Renal pelvis (tissue), 4 donors: ENCODE measurements around the gene CEP104. TPM values are rescaled to one million over a fixed set of nuclear protein-coding genes. Genes with fewer than 3 reads are reported as not detected.

ENCODE experiments used
- DNase-seq: peaks from one replicate; pipeline ENCODE4 v3.0.0-alpha.2; 2013
- polyA plus RNA-seq, 3 donors: library from polyadenylated mRNA; unstranded; fragments of 120-200 nt; gene quantifications; one replicate each; pipeline ENCODE4 v1.2.1, GENCODE V29; 2013; ENCODE audit not compliant: insufficient read length in 3 of 3

The CEP104 gene
- polyA plus RNA-seq, 3 donors = 36.5 to 54.3 (median 49.2) TPM

DNA sequence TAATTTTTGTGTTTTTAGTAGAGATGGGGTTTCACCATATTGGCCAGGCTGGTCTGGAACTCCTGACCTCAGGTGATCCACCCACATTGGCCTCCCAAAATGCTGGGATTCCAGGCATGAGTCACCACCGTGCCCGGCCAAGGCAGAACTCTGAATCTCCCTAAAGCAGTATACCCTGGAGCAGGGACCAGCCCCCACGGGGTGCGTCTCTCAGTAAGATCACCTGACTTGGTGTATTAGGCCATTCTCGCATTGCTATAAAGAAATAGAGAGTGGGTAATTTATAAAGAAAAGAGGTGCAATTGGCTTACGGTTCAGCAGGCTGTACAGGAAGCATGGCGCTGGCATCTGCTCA lies 14.4 kb upstream of the CEP104 start:
- DNase-seq = no peak

DNA sequence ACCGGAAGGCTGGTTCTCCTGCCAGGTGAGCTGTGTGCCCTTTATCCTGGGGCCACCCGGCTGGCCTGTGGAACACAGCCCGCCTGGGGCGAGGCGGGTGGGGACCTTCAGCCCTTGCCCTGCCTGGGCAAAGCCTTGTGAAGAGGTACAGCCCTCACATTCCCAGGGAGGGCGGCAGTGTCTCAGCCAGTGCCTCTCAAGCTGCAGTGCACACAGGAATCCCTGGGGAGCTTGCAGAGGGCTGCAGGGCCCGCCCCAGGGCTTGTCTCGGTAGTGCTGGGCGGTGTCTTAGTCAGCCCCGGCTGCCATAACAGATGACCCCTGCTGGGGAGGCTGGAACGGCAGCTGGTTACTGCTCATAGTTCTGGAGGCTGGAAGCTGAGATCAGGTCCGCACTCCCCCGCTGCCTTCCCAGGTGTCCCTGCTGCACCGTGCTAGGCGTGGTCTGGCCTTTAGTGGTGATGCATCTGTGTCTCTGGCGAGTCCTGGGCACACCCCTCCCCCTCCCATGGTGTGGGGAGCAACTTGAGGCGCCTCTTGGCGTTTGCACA lies 12.8 kb upstream of the CEP104 start:
- peak; percentile 12 for DNase-seq

DNA sequence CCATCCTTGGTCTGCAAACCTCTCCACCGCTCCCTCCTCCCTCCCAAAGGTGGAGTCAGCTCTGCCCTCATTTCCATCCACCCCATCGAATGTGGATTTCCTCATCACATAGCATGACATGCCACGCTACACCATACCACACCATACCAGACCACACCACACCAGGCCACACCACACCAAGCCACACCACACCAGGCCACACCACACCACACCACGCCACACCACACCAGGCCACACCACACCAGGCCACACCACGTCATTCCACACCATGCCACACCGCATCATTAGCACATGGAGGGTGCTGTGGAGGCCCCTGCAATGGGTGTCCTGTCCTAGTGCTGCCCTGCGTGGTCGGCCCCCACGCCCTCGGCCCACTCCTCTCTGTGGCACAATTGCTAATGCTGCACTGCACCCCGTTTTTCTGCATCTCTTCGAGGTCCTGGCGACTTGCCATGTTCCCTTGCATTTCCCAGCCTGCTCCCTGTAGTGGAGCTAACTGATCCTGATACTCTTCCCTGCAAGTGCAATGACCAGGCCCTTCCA lies 11.5 kb upstream of the CEP104 start:
- DNase-seq = no peak

GRCh38 chr1:3865606-3866160 lies 8.7 kb upstream of the CEP104 start:
- DNase-seq = no peak

GRCh38 chr1:3864884-3865283 lies 7.9 kb upstream of the CEP104 start:
- DNase-seq = no peak

GRCh38 chr1:3863231-3863935 lies 6.4 kb upstream of the CEP104 start:
- no peak for DNase-seq

DNA sequence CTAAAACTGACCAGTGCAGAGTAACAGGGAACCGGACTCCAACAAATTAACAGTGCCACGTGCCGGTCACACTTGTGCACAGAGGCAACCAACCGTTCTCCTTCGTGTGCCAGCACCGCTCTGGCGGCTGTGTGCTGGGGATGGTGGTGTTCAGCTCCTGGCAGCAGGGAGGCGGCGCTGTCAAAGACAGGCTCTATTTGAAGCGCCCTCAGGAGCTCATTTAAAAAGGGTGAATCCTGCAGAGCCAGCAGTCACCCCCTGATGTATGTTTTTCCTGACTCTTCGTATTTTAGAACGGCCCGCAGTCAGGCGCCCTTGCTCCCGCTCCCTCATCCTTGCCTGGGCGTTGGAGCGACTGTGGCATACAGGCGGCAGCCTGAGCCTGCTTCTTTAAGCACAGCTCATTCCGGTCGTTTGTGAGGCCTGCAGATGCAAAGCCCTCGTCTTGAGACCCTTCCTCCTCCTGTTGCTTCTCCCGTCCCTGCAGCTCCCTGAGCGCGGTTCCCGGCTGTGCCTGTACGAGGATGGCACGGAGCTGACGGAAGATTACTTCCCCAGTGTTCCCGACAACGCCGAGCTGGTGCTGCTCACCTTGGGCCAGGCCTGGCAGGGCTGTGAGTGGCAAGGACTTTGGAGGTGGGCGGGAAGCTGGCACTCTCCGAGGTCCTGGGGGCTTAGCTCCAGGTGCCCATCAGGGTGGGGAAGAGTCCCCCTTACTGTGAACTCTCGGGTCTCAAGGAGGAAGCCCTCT lies 1.4 kb upstream of the CEP104 start:
- DNase-seq = peak; percentile 42

DNA sequence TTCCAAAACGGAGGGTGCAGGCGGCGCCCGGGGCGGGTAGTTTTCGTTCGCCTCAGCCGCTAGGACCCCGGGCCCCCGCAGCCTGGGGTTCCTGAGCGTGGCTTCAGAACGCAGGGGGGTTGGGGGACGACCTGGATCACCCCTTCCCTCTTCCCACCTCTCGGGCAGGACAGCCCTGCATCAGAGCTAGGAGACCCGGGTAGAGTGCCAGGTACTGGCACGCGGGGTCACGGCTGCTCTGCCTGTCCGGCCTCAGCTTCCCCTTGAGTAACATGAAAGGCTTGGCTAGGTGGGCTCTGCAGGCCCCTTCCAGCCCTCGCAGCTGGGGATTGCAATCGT lies 749 bp upstream of the CEP104 start:
- DNase-seq = no peak

DNA sequence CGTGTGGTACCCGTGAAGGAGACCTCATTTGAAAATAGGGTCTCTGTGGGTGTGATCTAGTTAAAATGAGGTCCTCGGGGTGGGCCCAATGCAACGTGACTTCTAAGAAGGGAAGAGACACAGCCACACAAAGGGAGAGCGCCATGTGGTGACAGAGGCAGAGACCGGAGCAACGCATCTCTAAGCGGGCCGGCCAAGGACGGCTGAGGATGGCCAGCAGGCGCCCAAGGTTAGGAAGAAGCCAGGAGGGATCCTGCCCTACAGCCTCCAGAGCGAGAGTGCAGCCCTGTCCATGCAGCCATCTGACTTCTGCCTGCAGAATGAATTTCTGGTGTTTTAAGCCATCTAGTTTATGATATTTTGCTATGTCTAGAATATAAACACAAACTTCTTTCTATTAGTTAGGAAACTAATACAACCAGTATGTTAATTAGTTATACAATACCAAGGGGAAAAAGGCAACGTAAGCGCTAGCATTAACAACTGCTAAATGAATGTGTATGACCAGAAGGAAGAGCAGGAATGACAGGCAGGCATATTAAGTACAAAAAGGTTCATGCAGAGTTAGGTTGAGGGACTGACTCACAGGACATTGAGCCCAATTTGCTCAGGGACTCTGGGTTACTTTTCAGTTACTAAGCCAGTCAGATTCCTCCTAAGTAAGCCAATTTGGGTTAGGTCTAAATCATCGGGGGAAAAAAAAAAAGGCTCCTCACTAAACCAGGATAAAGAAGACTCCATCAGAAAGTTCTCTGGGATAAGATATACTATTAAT lies 4.1 kb downstream of the CEP104 start:
- no peak for DNase-seq

GRCh38 chr1:3852091-3852490 lies 4.9 kb downstream of the CEP104 start:
- DNase-seq = no peak

GRCh38 chr1:3851292-3851691 lies 5.7 kb downstream of the CEP104 start:
- no peak for DNase-seq

DNA sequence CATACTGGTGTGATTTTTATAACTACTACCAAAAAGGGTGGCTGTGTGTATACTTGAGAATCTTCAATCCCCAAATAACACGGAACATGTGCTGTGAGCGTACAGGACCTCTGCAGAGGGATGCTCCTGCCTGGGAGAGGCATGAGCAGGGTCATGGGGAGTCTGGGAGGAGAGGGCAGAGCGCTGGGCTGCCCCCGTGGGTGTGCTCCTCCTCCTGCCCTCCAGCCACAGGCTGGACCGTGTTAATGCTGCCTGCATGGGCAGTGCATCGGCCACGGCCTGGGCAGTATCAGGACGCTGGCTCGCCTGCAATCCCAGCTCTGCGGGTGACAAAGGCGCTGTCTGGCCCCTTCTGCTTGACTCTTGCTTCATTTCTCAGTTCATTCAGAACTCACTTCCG lies 6.2 kb downstream of the CEP104 start:
- DNase-seq = no peak

DNA sequence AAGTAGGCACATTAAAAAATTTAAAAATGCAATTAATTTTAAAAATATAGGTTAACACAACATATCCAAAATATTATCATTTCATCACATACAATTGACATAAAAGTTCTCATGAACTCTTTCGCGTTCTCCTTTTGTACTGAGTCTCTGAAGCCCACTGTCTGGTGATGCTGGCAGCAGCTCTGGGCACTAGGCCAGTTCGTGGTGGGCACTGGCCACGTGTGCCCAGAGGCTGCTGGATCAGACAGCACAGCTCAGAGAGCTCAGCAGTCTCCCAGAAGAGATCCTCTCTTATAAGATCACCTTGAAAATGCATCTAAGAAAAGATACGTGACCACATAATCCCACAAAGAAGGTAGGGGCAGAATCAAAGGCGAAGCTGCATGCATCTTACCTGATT lies 9.9 kb downstream of the CEP104 start:
- DNase-seq = no peak

- DNase-seq = no peak
Observed at GRCh38 chr1:3846541-3846940, 10.5 kb downstream of the CEP104 start.

DNA sequence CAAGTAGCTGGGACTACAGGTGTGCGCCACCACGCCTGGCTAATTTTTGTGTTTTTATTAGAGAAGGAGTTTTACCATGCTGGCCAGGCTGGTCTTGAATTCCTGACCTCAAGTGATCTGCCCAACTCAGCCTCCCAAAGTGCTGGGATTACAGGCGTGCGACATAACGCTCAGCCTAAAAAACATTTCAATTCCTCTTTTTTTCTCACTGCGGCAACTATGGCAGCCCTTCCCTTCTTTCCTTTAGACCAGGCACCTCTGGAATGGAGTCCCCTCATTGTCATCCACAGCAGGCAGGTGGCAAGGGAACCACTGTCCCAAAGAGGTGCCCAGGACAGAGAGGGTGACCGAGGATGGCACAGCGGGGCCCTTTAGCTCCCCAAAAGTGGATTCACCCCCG lies 14.1 kb downstream of the CEP104 start:
- DNase-seq = no peak

DNA sequence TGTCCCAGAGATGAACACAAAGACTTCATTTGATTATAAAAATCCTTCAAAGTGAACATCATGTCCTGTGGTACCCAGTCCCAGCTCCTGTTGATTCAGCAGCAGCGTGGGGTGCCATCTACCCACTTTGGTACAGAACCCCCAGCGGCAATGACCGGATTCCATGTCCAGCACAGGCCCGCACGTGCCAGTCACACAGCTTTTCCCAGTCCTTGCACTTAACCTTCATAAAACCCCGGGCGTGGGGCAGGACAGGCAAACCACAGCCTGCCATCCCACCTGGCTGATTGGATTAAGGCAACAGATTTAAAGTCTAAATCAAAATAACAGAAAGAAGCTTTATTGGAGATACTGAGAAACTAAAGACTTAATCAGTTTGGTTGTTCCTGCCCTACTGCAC lies 15.5 kb downstream of the CEP104 start:
- no peak for DNase-seq

DNA sequence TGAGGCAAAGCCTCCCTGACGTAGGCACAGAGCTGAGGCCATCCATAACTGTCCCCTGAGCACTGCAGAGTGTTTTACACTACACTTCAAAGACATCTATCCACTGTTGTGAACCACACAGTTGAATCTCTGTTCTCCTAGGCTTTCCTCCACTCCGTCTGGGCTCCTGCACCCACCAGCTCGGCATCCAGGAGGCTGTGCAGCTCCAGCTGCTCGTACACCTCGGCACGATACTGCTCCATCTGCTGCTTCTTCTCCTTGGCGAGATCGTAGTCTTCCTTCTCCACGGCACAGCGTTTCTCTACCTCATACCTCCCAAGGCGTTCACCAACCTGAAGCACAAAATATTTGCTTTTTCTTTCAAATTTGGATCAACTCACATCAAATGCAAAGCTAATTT lies 18.2 kb downstream of the CEP104 start:
- DNase-seq = no peak

DNA sequence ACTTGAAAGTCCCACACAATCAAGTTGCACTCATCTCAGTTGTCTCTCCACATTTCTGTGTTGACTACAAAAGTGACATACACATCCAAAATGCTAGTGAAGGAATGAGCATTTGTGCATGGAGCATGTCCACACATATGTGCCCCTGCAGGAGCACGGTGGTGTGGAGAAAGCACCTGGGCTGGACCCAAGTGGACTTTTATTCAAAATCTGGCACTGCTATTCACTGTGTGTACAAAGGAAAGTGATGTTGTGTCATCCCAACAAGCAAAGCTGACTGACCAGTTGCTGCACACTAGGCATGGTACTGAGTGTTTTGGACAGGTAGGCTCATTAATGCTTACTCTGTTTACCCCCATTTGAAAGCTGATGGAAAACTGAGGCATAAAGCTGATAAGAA lies 19.3 kb downstream of the CEP104 start:
- DNase-seq = no peak

- no peak for DNase-seq
Observed at GRCh38 chr1:3837200-3837599, 19.8 kb downstream of the CEP104 start.

DNA sequence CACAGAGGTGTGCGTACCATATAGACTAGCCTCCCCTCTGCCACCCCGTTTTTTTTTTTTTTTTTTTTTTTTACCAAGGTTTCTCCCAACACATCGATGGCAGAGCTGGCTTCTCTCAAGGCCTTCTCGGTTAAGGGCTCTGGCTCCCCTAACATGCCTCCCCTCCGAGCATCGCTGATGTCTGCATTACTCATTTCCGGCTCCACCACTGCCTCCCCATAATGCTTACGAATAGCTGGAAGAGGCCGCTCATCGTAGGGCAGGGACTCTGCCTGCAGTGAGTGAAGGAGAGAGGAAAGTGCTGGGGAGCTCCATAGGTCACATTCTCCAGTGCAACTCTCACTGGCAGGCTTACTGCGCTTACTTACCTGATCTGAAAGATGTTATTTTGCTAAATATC lies 20.6 kb downstream of the CEP104 start:
- no peak for DNase-seq

GRCh38 chr1:3834701-3835100 lies 22.3 kb downstream of the CEP104 start:
- DNase-seq = no peak

DNA sequence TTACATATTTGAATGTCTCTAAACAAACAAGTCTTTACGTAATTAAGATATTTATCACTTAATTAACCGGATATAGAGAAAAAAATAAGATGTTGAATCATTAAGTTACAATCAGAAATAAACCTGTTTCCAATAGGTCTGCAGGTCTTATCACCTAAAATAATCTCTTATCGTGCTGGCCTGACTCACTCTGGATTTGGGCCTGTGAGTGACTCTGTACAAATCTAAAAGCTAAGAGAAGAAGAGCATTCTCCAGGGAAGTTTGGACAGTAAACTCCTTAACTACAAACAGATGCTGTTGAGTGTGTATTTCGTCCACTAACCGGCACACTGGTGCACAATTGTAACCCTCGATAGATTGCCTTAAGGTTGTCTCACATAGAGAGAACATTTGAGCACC lies 25.3 kb downstream of the CEP104 start:
- DNase-seq = no peak
